Measurements from ENCODE around the gene TYW1.
"Not testable (repeated sequence)": the region's sequence is repeated elsewhere in the genome, so short reads cannot be mapped to it uniquely, and the experiment has no call there.

TYW1 gene

DNA sequence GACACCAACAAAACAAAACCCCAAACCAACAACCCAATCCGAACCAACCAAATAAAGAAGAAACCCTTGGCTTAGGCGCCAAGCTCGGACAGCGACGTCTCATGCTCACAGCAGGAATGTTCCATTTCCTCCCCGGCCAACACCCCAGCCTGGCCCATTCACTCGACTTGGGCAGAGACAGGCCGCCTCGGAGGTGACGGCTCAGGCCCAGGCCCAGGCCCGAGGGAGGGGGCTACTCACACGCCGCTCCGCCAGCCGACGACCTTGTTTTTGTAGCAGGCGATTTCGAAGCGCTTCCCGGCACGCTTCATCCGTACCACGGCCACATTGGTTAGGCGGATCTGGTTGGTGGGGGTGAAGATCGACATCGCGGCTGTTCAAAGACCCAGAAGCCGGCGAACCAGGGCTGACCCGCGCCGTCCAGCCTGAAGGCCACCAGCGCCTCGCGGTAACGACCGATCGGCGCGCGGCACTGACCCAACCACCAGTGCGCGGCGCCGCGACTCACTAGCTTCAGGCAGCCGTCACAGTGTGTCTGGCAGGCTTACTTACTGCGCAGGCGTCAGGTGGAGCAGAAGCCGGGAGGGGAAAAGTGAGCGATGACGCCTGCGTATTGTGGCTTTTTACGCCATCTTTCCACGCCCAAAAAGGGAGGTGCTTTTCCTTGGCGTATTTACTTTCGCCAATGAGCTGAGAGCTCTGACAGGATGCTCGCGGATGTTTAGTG lies 1.4 kb upstream of the TYW1 start, which contains the start of gene SBDS:
TSS of gene SBDS (minus strand) at position 537 of the 727 bp plus-strand sequence. CDS start at position 368, 169 bp downstream.
- peak; percentile 100 for DNase-seq (ENCODE audit: low spot score)

DNA sequence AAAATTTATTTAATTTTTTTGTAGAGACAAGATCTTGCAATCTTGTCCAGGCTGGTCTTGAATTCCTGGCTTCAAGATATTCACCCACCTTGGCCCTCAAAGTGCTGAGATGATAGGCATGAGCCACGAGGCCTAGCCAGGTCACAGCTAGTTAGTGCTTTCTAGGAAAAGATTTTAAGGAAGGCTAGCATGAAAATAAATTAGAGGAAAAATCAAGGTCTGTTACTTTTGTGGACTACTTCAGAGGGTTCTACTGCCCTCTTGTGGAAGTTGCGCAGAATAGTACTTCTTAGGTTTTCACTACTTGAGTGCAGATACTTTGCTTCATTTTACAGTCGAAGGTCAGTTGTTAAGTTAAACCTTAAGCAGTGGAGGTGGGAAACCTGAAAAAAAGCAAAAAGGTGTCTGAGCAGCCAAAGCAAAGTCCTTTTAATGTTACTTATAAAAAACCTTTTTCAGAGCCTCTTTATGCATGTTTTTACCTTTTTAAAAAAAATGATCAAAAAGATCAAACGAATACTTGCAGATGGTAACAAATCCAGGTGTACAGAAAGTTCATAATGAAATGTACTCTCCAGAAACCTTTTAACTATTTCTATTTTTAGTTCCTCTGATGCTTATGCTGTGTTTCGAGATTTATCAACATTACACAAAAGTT lies 4.1 kb downstream of the TYW1 start:
- DNase-seq (ENCODE audit: low spot score): not testable (repeated sequence)

GRCh38 chr7:67004145-67004544 lies 7.5 kb downstream of the TYW1 start:
- DNase-seq (ENCODE audit: low spot score): not testable (repeated sequence)

- DNase-seq (ENCODE audit: low spot score): no peak
These were observed 10.3 kb downstream of the TYW1 start for GRCh38 chr7:67006965-67007364.

- DNase-seq (ENCODE audit: low spot score): no peak
These were observed 11.6 kb downstream of the TYW1 start for GRCh38 chr7:67008260-67008659.

DNA sequence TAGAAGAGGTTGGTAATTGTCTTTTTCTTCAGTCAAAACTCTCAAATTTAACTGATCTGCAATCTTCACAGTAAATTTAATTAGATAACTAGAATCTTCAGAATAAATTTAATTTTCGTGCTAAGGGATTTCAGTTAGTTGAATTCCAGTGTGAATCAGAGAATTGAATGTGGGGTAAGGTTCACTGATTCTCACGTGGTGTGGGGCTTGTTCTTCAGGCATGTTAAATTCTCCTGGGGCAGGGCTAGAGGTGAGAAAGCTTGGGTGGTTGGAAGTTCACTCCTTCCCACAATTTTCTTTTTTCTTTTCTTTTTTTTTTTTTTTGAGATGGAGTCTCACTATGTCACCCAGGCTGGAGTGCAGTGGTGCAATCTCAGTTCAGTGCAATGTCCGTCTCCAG lies 13.0 kb downstream of the TYW1 start:
- DNase-seq (ENCODE audit: low spot score): not testable (repeated sequence)

- DNase-seq (ENCODE audit: low spot score): not testable (repeated sequence)
These were observed 17.5 kb downstream of the TYW1 start for GRCh38 chr7:67014076-67014622.

DNA sequence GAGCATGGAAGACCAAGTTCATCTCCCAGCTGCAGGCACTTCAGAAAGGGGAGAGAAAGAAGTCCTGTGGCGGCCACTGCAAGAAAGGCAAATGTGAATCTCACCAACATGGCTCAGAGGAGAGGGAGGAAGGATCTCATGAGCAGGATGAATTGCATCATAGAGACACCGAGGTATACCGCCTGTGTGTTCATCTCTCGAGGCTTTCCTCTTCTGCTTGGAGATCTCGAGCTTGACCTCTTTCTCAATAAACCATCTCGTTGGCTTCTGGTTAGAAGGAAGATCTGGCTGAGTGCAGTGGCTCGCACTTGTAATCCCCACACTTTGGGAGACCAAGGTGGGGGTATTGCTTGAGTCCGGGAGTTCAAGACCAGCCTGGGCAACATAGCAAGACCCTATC lies 21.3 kb downstream of the TYW1 start:
- not testable (repeated sequence) for DNase-seq (ENCODE audit: low spot score)

DNA sequence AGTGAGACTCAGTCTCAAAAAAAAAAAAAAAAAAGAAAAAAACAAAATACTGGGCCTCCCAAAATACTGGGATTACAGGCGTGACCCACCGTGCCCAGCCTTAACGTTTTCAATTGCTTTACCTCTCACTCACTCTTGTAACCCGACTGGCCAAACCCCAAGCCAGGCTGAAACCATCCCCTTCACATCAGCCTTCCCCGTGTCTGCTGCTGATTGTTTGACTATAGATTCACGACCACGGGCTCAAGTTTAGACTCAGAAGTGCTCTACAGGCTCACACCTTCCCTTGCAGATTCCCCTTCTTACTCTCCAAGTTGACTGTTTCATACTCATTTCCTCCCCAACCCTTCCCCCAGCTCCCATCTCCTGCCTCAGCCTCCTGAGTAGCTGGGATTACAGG lies 22.3 kb downstream of the TYW1 start:
- no peak for DNase-seq (ENCODE audit: low spot score)

- no peak for DNase-seq (ENCODE audit: low spot score)
These were observed 23.1 kb downstream of the TYW1 start for GRCh38 chr7:67019562-67020390.

DNA sequence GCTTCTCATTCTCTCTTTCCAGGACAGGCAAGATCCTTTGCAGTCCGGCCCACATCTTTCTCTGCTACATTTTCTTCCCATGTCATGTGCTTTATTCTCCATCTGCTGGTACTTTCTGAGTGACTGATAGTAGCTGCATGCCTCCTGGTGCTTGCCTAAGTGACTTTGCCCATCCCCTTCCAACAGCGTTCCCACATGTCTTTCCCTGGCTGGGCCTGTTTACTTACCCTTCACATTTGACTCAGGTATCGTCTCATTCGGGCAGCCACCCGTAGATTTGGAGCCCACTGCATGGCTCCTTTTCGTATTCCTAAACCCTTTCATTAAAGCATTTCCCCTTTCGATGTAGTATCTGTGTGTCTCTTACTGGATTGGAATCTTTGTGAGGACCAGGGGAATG lies 24.6 kb downstream of the TYW1 start:
- DNase-seq (ENCODE audit: low spot score): no peak

DNA sequence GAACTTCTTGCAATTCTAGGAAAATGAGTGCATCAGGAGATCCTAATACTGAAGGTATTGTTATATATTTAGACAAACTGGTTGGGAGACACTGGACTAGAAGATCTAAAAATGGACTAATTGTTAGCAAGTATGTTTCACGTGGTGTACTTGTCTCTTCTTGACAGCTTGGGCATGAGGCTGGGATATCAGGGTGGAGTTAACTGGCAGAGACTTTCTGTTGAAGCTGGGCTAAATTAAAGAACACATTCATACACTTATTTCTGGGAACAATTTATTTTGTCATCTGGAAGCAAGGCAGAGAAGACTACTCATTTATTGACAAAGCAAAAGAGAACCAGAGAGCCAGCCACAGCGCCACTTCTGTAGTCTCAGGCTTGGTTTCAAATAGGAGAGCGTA lies 25.9 kb downstream of the TYW1 start:
- DNase-seq (ENCODE audit: low spot score): no peak

- DNase-seq (ENCODE audit: low spot score): not testable (repeated sequence)
These were observed 28.8 kb downstream of the TYW1 start for GRCh38 chr7:67025459-67025858.

GRCh38 chr7:67031685-67032084 lies 35.1 kb downstream of the TYW1 start:
- DNase-seq (ENCODE audit: low spot score): not testable (repeated sequence)

- no peak for DNase-seq (ENCODE audit: low spot score)
These were observed 36.6 kb downstream of the TYW1 start for GRCh38 chr7:67033251-67033650.

DNA sequence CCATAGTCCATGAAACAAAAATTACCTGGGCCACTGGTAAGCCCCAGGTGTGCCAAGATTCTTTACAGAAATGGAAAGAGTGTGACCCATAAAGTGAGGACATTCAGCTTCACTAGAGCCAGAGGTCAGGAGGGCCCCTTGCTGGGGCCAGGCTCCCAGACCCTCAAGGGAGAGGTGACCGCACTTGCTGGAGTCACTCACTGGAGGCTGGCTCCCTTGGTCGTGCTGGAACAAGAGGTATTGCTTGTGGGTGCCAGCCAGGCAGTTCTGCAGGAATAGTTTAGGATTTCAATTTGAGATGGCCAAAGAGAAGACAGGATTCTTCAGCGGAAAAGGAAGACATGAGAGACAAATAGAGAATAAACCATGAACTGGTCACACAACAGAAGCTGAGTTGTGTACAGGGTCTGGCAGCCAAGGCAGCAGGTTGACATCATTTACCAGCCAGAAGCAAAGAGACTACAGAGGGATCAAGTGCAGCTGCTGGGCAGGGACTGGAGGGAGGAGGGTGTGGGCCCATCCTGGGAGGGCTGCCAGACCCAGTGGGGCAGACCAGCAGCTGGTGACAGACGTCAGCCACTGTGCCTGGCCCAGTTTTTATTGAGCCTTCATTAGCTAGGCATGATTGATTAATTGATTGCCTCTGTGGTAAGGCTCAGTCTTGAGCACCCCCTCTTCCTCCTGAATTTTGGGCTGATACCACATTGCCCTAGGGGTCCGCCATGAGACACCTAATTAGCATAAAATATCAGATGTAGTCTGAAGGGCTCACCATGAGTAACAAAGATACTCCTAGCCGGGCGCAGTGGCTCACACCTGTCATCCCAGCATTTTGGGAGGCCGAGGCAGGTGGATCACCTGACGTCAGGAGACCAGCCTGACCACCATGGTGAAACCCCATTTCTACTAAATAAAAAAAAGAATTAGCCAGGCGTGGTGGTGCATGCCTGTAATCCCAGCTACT lies 40.1 kb downstream of the TYW1 start:
- not testable (repeated sequence) for DNase-seq (ENCODE audit: low spot score)

GRCh38 chr7:67040832-67041231 lies 44.2 kb downstream of the TYW1 start:
- not testable (repeated sequence) for DNase-seq (ENCODE audit: low spot score)

GRCh38 chr7:67042781-67043558 lies 46.3 kb downstream of the TYW1 start:
- peak; percentile 56 for DNase-seq (ENCODE audit: low spot score)

DNA sequence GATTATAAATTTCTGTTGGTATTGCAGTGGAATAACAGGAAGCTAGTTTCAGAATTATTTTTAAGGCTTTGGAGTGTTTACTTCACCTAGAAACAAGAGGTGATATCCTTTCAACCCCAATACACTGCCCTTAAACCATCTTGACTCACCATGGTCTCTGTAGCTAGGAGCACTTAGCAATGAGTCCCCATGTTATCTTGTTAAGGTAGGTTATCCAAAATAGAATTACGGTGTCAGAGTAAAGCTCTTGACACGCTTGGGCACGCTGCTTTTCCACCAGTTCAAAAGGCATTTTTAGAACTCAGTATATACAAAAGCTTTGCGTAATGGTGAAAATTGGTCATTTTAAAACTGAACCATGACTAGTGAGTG lies 46.9 kb downstream of the TYW1 start:
- not testable (repeated sequence) for DNase-seq (ENCODE audit: low spot score)

DNA sequence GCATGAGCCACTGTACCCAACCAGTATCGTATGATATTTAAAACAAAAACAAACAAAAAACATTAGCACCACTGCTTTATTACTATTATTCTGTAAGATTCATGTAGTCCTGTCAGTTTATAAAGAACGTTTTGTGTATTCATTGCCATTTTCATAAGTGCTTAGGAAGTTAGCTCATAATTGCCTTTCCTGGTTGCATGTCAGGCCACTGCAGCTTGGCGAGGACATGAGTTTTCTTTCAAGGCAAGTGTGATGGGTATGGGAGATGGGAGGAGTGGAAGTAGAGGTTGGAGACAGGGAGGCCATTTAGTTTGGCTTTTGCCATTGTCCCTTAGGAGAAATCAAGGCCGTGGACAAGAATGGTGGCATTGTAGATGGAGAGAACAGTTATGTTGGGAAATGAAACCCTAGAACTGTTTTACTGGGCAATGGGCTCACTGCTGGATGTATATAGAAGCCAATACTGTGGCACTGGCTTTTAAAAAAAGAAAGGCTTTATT lies 48.9 kb downstream of the TYW1 start:
- no peak for DNase-seq (ENCODE audit: low spot score)

Data from LoVo (cell line).